Breast epithelium (tissue), 4 donors: Measurements from ENCODE around the gene PHKB. TPM values are rescaled to one million over a fixed set of nuclear protein-coding genes. Genes with fewer than 3 reads are reported as not detected.
A peak's percentile ranks its signal among the peaks of the same experiment; 100 is the strongest.

Experiments
- DNase-seq, 2 donors: peaks; one replicate each; pipeline ENCODE4 v3.0.0-alpha.2; 2019; ENCODE audit warnings: low spot score in 2 of 2
- H3K27ac ChIP-seq, 2 donors: fragments of 200-600 bp; sonication (generic) in 1 of 2; one replicate each; pipeline ENCODE4 v1.5.1; 2016 to 2019; ENCODE audit warnings: mild to moderate bottlenecking in 1 of 2
- H3K27me3 ChIP-seq, 2 donors: fragments of 200-600 bp; sonication (generic) in 1 of 2; one replicate each; pipeline versions ENCODE4 v1.5.1 to v1.6.0; 2017 to 2019; ENCODE audit warnings: control low read depth in 1 of 2, mild to moderate bottlenecking in 1 of 2
- H3K36me3 ChIP-seq: fragments of 200-600 bp; one replicate; pipeline ENCODE4 v1.5.1; 2019
- H3K4me1 ChIP-seq, 2 donors: fragments of 200-600 bp; sonication (generic); one replicate each; pipeline ENCODE4 v1.5.1; 2016 to 2019; ENCODE audit warnings: control low read depth in 1 of 2
- H3K4me3 ChIP-seq, 3 donors: fragments of 200-600 bp; sonication (generic); 1 replicate in 2 of 3; 2 replicates in 1 of 3; pipeline ENCODE4 v1.5.1; 2016 to 2019; ENCODE audit warnings: mild to moderate bottlenecking in 3 of 3, moderate library complexity in 2 of 3
- H3K9me3 ChIP-seq, 2 donors: fragments of 200-600 bp; sonication (generic) in 1 of 2; one replicate each; pipeline ENCODE4 v1.5.1; 2016 to 2019; ENCODE audit warnings: control low read depth in 1 of 2
- CTCF ChIP-seq, 3 donors: fragments of 450-650 bp; IDR thresholded peaks; one replicate each; pipeline ENCODE4 v1.5.1; 2016 to 2017; ENCODE audit warnings: antibody characterized with exemption in 3 of 3, mild to moderate bottlenecking in 3 of 3, moderate library complexity in 3 of 3
- POLR2A ChIP-seq: fragments of 450-650 bp; IDR thresholded peaks from one replicate; pipeline ENCODE4 v1.6.1; 2016; ENCODE audit warnings: antibody characterized with exemption, mild to moderate bottlenecking, moderate library complexity
- POLR2AphosphoS5 ChIP-seq, 3 donors: sonication (generic); formaldehyde crosslinking; IDR thresholded peaks; one replicate each; pipeline ENCODE4 v1.6.1; 2017; ENCODE audit warnings: antibody characterized with exemption in 3 of 3
- intact Hi-C: fragments of 100-400 bp; cut with DNase I; formaldehyde crosslinking; loops from one replicate; pipeline ENCODE4 v1.15.1; 2023; ENCODE audit warnings: low total_unique reads
- total RNA-seq, 3 donors: library from RNA; depleted of rRNA; stranded (reverse); fragments of >200 nt; gene quantifications; one replicate each; pipeline ENCODE4 v1.1.0, GENCODE V29; 2016

PHKB gene
- total RNA-seq, 3 donors from 2014 or later, result 77.9 to 111 (median 78.3) TPM

- no peak for DNase-seq
- intact Hi-C loops, result no loop called here
- H3K4me3 ChIP-seq, result no peak overlapping the region
- no peaks in the 10 kb centered on the region for H3K9me3 ChIP-seq
- no peaks in the 10 kb centered on the region for H3K27me3 ChIP-seq
- H3K27ac ChIP-seq, result no peak overlapping the region
- TF ChIP-seq POLR2A (no peak), CTCF (IDR thresholded peaks at IDR 0.05) (no peak), POLR2AphosphoS5 (IDR thresholded peaks at IDR 0.05) (no peak)
- no peaks in the 10 kb centered on the region for H3K36me3 ChIP-seq
- no peaks in the 10 kb centered on the region for H3K4me1 ChIP-seq
Observed at GRCh38 chr16:47726031-47726675, 265.0 kb downstream of the PHKB start.

- no peak overlapping the region for H3K27ac ChIP-seq
- H3K4me1 ChIP-seq, result no peaks in the 10 kb centered on the region
- DNase-seq, result no peak
- no peaks in the 10 kb centered on the region for H3K36me3 ChIP-seq
- no peaks in the 10 kb centered on the region for H3K9me3 ChIP-seq
- intact Hi-C loops, result no loop called here
- no peak overlapping the region for H3K4me3 ChIP-seq
- TF ChIP-seq CTCF (IDR thresholded peaks at IDR 0.05) (no peak), POLR2AphosphoS5 (IDR thresholded peaks at IDR 0.05) (no peak), POLR2A (no peak)
- no peaks in the 10 kb centered on the region for H3K27me3 ChIP-seq
Observed at GRCh38 chr16:47727131-47727530, 266.0 kb downstream of the PHKB start.

DNA sequence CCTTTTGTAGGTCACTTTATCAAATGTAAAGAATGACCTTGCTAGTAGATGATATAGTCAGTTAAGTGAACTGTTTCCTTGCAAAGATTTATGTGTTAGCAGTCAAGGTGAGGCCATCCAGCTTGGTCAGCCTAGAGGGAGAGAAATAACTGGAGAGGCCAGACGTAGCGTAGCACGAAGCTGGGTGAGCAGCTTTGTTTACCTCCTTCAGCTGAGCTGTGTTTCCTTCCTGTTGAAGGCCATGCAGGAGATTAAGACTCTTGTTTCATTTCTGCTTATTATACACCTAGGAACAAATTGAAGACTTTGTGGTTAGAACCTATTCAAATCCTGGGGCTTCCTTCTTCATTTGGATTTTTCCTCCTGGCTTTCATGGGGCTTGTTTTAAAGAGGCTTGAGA lies 267.1 kb downstream of the PHKB start:
- no peak overlapping the region for H3K4me3 ChIP-seq
- intact Hi-C loops, result no loop called here
- no peak for TF ChIP-seq CTCF (IDR thresholded peaks at IDR 0.05)
- no peak for TF ChIP-seq POLR2AphosphoS5 (IDR thresholded peaks at IDR 0.05)
- no peak for TF ChIP-seq POLR2A
- H3K36me3 ChIP-seq, result no peaks in the 10 kb centered on the region
- H3K27me3 ChIP-seq, result no peaks in the 10 kb centered on the region
- no peak for DNase-seq
- H3K4me1 ChIP-seq, result no peaks in the 10 kb centered on the region
- H3K9me3 ChIP-seq, result no peaks in the 10 kb centered on the region
- no peak overlapping the region for H3K27ac ChIP-seq

DNA sequence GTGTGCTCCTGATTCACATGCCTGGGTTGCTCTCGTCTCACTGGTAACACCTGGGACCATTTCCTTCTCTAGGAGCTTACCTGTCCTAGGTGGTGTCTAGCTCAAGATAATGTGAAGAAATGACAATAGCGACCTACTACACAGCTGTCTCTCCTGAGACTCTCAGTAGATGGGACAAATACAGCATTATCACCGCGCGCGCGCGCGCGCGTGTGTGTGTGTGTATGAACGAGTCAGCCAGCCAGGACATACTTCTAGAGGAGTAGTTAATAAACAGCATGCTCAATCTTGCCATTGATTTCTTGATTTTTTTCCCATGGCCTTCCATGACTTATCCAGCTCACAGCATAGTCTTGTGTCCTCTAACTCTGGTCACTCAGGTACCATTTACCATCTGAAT lies 268.6 kb downstream of the PHKB start:
- TF ChIP-seq POLR2A (no peak), CTCF (IDR thresholded peaks at IDR 0.05) (no peak), POLR2AphosphoS5 (IDR thresholded peaks at IDR 0.05) (no peak)
- H3K4me3 ChIP-seq, result no peak overlapping the region
- H3K9me3 ChIP-seq, result no peaks in the 10 kb centered on the region
- H3K36me3 ChIP-seq, result no peaks in the 10 kb centered on the region
- H3K27me3 ChIP-seq, result no peaks in the 10 kb centered on the region
- no peaks in the 10 kb centered on the region for H3K4me1 ChIP-seq
- no peak for DNase-seq
- no peak overlapping the region for H3K27ac ChIP-seq
- intact Hi-C loops, result loop anchor here (10.0 kb wide), 1 partner anchor 1685 kb away; no protein-coding TSS in a partner anchor

- Histone ChIP-seq H3K36me3 (no peaks in the 10 kb centered on the region), H3K27ac (no peak overlapping the region), H3K4me1 (no peaks in the 10 kb centered on the region), H3K9me3 (no peaks in the 10 kb centered on the region), H3K27me3 (no peaks in the 10 kb centered on the region), H3K4me3 (no peak overlapping the region)
- intact Hi-C loops, result loop anchor here (10.0 kb wide), 1 partner anchor 1684 kb away; no protein-coding TSS in a partner anchor
- no peak for TF ChIP-seq POLR2A
- TF ChIP-seq POLR2AphosphoS5 (IDR thresholded peaks at IDR 0.05), result no peak
- TF ChIP-seq CTCF (IDR thresholded peaks at IDR 0.05), result no peak
- DNase-seq, result peak in 1 of 2 donors; percentile 24
Observed at GRCh38 chr16:47731252-47731651, 270.1 kb downstream of the PHKB start.
